ENCODE results near the gene TDRD3.

TDRD3 gene

DNA sequence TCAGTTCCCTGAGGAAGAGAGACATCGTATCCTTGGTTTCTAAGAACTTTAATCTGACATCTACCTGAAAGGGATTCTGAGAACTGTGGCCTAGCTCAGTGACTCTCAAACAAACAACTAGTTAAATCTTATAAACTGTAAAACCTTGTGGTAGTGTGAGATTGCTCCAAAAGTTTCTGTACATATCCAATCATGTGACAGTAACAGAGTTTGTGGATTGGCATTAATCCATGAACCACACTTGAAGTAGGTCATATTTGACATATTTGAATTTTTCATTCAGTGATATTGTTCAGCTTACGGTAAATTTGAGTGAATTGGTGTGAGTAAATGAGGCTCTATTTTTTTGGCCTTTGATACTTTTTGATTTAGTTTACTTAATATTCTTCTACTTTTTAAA, 15.0 kb downstream of the TDRD3 start:
- Histone ChIP-seq H3K27ac (no peak overlapping the region), H3K4me3 (no peak overlapping the region)
- DNase-seq (ENCODE audit: low spot score): no peak
- TF ChIP-seq, protein P1, sequence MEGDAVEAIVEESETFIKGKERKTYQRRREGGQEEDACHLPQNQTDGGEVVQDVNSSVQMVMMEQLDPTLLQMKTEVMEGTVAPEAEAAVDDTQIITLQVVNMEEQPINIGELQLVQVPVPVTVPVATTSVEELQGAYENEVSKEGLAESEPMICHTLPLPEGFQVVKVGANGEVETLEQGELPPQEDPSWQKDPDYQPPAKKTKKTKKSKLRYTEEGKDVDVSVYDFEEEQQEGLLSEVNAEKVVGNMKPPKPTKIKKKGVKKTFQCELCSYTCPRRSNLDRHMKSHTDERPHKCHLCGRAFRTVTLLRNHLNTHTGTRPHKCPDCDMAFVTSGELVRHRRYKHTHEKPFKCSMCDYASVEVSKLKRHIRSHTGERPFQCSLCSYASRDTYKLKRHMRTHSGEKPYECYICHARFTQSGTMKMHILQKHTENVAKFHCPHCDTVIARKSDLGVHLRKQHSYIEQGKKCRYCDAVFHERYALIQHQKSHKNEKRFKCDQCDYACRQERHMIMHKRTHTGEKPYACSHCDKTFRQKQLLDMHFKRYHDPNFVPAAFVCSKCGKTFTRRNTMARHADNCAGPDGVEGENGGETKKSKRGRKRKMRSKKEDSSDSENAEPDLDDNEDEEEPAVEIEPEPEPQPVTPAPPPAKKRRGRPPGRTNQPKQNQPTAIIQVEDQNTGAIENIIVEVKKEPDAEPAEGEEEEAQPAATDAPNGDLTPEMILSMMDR (IDR thresholded peaks at IDR 0.05): no peak

- no peak overlapping the region for H3K4me3 ChIP-seq
- DNase-seq (ENCODE audit: low spot score): no peak
- TF ChIP-seq, protein P1 (IDR thresholded peaks at IDR 0.05): no peak
- no peak overlapping the region for H3K27ac ChIP-seq
Measured at GRCh38 chr13:60412909-60413616, 16.0 kb downstream of the TDRD3 start.

DNA sequence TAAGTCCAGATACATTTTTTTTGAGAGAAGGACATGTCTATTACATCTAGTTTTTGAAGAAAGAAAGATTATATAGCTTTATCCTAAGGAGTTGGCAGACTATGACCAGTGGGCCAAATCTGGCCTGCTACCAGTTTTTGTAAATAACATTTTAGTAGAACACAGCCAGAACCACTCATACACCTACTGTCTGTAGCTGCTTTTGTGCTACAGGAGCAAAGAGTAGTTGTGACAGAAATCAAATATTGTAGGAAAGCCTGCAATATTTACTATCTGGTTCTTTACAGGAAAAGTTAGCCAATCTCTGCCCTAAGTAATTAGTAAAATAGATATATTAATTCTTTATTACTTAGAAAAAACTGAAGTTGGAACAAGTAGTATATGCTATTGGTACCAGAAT, 17.2 kb downstream of the TDRD3 start:
- DNase-seq (ENCODE audit: low spot score): no peak
- no peak overlapping the region for H3K4me3 ChIP-seq
- no peak overlapping the region for H3K27ac ChIP-seq
- TF ChIP-seq, protein P1 (IDR thresholded peaks at IDR 0.05): no peak

DNA sequence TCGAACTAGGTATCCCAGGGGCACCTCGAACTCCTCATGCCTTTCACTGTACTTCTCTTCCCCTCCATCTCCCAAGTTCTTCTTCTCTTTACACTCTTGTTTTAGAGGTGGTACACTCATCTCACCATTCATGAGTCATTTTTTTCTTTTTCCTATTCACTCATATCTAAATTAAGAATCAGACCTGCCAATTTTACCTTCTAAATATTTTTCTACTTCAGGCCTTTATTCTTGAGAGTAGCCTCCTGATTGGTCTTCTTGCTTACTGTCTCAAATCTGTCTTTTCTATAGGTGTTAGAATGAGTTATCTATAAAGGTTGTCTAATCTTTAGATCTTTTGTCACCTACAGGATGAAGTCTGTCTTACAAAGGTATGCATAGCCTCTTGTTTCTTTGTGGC, 20.7 kb downstream of the TDRD3 start:
- TF ChIP-seq, protein P1 (IDR thresholded peaks at IDR 0.05): no peak
- no peak for DNase-seq (ENCODE audit: low spot score)
- Histone ChIP-seq H3K27ac (no peak overlapping the region), H3K4me3 (no peak overlapping the region)

DNA sequence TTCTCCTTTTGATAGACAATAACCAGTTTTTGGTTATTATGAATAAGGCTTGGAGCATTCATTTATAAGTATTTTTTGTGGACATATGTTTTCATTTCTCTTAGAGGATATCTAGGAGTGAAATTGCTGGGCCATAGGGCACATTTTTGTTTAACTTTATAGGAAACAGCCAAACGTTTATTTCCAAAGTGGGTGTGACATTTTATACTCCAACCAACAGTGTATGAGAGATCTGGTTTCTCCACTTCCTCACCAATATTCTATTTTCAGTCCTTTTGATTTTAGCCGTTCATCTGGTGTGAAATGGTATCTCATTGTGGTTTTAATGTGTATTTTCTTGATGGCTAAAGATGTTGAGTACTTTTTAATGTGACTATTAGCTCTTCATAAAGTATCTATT, 21.9 kb downstream of the TDRD3 start:
- TF ChIP-seq, protein P1 (IDR thresholded peaks at IDR 0.05): no peak
- Histone ChIP-seq H3K27ac (no peak overlapping the region), H3K4me3 (no peak overlapping the region)
- DNase-seq (ENCODE audit: low spot score): no peak

DNA sequence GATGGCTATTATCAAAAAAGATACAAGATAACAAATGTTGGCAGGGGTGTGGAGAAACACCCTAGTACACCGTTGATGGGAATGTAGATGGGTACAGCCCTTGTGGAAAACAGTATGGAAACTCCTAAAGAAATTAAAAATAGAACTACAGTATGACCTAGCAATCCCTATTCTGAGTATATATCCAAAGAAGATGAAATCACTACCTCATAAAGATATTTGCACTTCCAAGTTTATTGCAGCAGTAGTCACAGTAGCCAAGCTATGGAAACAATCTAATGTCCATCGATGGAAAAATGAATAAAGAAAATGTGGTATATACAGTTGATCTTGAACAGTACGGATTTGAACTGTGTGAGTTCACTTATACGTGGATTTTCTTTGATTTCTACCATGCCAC, 28.3 kb downstream of the TDRD3 start:
- TF ChIP-seq, protein P1 (IDR thresholded peaks at IDR 0.05): no peak
- no peak for DNase-seq (ENCODE audit: low spot score)
- Histone ChIP-seq H3K4me3 (no peak overlapping the region), H3K27ac (no peak overlapping the region)

DNA sequence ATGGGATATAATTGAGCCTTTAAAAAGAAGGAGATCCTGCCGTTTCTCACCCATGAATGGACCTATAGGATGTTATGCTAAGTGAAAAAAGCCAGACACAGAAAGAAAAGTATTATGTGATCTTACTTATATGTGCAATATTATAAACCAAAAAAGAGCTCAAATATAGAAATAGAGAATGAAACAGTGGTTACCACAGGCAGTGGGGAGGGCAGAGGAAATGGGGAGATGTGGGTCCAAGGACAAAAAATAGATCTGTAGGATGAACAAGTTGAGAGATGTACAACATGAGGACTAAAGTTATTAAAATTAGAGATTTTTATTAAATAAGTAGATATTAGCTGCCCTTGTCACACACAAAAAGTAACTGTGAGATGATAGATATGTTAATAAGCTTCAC, 29.1 kb downstream of the TDRD3 start:
- H3K4me3 ChIP-seq: no peak overlapping the region
- TF ChIP-seq, protein P1 (IDR thresholded peaks at IDR 0.05): no peak
- H3K27ac ChIP-seq: no peak overlapping the region
- DNase-seq (ENCODE audit: low spot score): no peak

Data from coronary artery (tissue), 2 donors.